Transverse colon (tissue), 4 donors: Measurements from ENCODE around the gene GDPD3.

Experiments
- CTCF ChIP-seq, 5 experiments: fragments of 200-600 bp in 3 of 5; fragments of 450-650 bp in 2 of 5; sonication (generic) in 3 of 5; IDR thresholded peaks; 1 replicate in 2 of 5; 2 replicates in 3 of 5; pipeline ENCODE4 v1.5.1; 2016 to 2017; ENCODE audit warnings: antibody characterized with exemption in 5 of 5, inconsistent platforms in 3 of 5, mild to moderate bottlenecking in 2 of 5, moderate library complexity in 1 of 5
- EP300 ChIP-seq: sonication (generic); formaldehyde crosslinking; IDR thresholded peaks from one replicate; pipeline ENCODE4 v1.6.1; 2017; ENCODE audit warnings: antibody characterized with exemption, low read depth
- POLR2A ChIP-seq: fragments of 450-650 bp; IDR thresholded peaks from one replicate; pipeline ENCODE4 v1.6.1; 2016; ENCODE audit warnings: antibody characterized with exemption, mild to moderate bottlenecking, moderate library complexity
- POLR2AphosphoS5 ChIP-seq, 3 donors: sonication (generic); formaldehyde crosslinking; IDR thresholded peaks; one replicate each; pipeline ENCODE4 v1.6.1; 2016; ENCODE audit warnings: antibody characterized with exemption in 3 of 3

GRCh38 chr16:30090610-30091331 is 22.6 kb downstream of the GDPD3 start:
- no peak for TF ChIP-seq CTCF (IDR thresholded peaks at IDR 0.05)
- no peak for TF ChIP-seq POLR2AphosphoS5 (IDR thresholded peaks at IDR 0.05)
- no peak for TF ChIP-seq POLR2A
- no peak for TF ChIP-seq EP300
